ENCODE data around the gene MARVELD3.

DNA sequence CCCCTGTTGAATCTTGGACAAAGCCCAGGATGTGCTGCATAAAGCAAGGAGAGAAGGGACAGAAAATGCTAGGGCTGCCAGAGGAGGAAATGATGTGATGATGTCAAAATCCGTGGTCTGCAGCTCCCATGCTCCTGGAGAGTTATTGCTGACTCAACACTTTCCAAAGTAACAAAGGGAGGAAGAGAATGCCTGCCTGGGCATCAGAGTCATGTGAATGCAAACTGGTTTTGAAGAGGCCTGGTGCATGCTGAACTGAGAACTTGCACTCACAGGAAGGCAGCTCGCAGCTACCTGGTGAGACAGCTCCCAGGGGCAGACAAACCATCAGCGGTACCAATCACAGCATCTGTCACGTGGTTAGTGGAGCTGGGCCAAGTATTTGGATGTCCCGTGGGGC is 2.8 kb downstream of the MARVELD3 start:
- TF ChIP-seq EZH2phosphoT487 (IDR thresholded peaks at IDR 0.05; ENCODE audit: insufficient read depth, low read depth) (no peak), EZH2 (IDR thresholded peaks at IDR 0.05; ENCODE audit: insufficient read depth, poor library complexity, severe bottlenecking) (no peak)
